ENCODE data around the gene TRIM49D1. TPM values are rescaled to one million over a fixed set of nuclear protein-coding genes. Genes with fewer than 3 reads are reported as not detected.
"Not testable (repeated sequence)": the region's sequence is repeated elsewhere in the genome, so short reads cannot be mapped to it uniquely, and the experiment has no call there.

Gene TRIM49D1
- not detected for total RNA-seq

GRCh38 chr11:89922195-89922660, at the start of gene TRIM49D1:
Gene TRIM49D1, minus strand, starts transcription at chr11:89922245. Its CDS starts 4,535 bp downstream, at chr11:89917710.
- no peak within 1 kb of the TSS for H3K4me3 Mint-ChIP-seq
- H3K36me3 Mint-ChIP-seq (ENCODE audit: low read depth): no peaks in the 10 kb centered on the region
- H3K4me1 Mint-ChIP-seq (ENCODE audit: low read depth): no peaks in the 10 kb centered on the region
- CTCF ChIA-PET: no interaction called here
- DNase-seq: no peak
- ATAC-seq: no peak
- TF ChIP-seq CTCF (IDR thresholded peaks at IDR 0.05): no peak
- no peak within 1 kb of the TSS for H3K27ac Mint-ChIP-seq
- intact Hi-C loops (cut with micrococcal nuclease): no loop called here
- no peaks in the 10 kb centered on the region for H3K27me3 Mint-ChIP-seq
- no peaks in the 10 kb centered on the region for H3K9me3 Mint-ChIP-seq
- POLR2A ChIA-PET: no interaction called here

GRCh38 chr11:89965737-89966136, 43.7 kb upstream of the TRIM49D1 start, which contains the start of gene TRIM64:
Gene TRIM64, plus strand, starts transcription at chr11:89966037. Its CDS starts 2,467 bp downstream, at chr11:89968504.
- POLR2A ChIA-PET; H3K27me3 Mint-ChIP-seq; CTCF ChIA-PET; H3K4me3 Mint-ChIP-seq; ATAC-seq; H3K27ac Mint-ChIP-seq; intact Hi-C loops (cut with micrococcal nuclease); H3K9me3 Mint-ChIP-seq; H3K4me1 Mint-ChIP-seq (ENCODE audit: low read depth); DNase-seq; H3K36me3 Mint-ChIP-seq (ENCODE audit: low read depth): not testable (repeated sequence)

DNA sequence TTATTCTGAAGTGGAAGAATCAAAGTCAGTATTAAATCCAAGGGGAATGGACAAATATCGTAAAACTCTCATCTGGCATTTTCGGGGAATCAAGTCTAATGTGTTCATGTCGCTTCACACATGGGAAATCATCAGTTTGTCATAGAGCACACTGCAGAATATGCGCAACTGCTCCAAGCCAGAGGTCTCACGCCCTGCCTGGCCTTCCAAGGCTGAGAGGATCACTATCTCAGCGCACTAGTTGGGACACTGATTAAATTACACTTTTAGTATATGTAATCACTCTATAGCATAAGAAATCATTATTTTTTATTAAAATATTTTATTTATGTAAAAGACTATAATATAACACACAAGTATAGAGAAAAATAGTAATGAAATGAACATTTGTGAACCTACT, 38.8 kb upstream of the TRIM49D1 start:
- CTCF ChIA-PET; H3K9me3 Mint-ChIP-seq; H3K4me1 Mint-ChIP-seq (ENCODE audit: low read depth); DNase-seq; H3K4me3 Mint-ChIP-seq; intact Hi-C loops (cut with micrococcal nuclease); H3K27ac Mint-ChIP-seq; H3K36me3 Mint-ChIP-seq (ENCODE audit: low read depth); POLR2A ChIA-PET; ATAC-seq; H3K27me3 Mint-ChIP-seq: not testable (repeated sequence)

- H3K4me3 Mint-ChIP-seq; H3K36me3 Mint-ChIP-seq (ENCODE audit: low read depth); H3K9me3 Mint-ChIP-seq; H3K27me3 Mint-ChIP-seq; ATAC-seq; H3K4me1 Mint-ChIP-seq (ENCODE audit: low read depth); intact Hi-C loops (cut with micrococcal nuclease); CTCF ChIA-PET; H3K27ac Mint-ChIP-seq; POLR2A ChIA-PET; DNase-seq: not testable (repeated sequence)
These were observed 1.7 kb upstream of the TRIM49D1 start, which contains the start of gene TRIM49D2 for GRCh38 chr11:89923764-89924163. Gene TRIM49D2, plus strand, starts transcription at chr11:89924064. Its CDS starts 2,698 bp downstream, at chr11:89926762.

GRCh38 chr11:89900809-89901208, 21.2 kb downstream of the TRIM49D1 start:
- DNase-seq; H3K27me3 Mint-ChIP-seq; H3K9me3 Mint-ChIP-seq; H3K4me1 Mint-ChIP-seq (ENCODE audit: low read depth); H3K36me3 Mint-ChIP-seq (ENCODE audit: low read depth); CTCF ChIA-PET; H3K27ac Mint-ChIP-seq; ATAC-seq; H3K4me3 Mint-ChIP-seq; POLR2A ChIA-PET; intact Hi-C loops (cut with micrococcal nuclease): not testable (repeated sequence)

- ATAC-seq; H3K4me3 Mint-ChIP-seq; DNase-seq; H3K27me3 Mint-ChIP-seq; POLR2A ChIA-PET; intact Hi-C loops (cut with micrococcal nuclease); H3K36me3 Mint-ChIP-seq (ENCODE audit: low read depth); CTCF ChIA-PET; H3K4me1 Mint-ChIP-seq (ENCODE audit: low read depth); H3K9me3 Mint-ChIP-seq; H3K27ac Mint-ChIP-seq: not testable (repeated sequence)
These were observed 28.8 kb downstream of the TRIM49D1 start for GRCh38 chr11:89893245-89893644.

DNA sequence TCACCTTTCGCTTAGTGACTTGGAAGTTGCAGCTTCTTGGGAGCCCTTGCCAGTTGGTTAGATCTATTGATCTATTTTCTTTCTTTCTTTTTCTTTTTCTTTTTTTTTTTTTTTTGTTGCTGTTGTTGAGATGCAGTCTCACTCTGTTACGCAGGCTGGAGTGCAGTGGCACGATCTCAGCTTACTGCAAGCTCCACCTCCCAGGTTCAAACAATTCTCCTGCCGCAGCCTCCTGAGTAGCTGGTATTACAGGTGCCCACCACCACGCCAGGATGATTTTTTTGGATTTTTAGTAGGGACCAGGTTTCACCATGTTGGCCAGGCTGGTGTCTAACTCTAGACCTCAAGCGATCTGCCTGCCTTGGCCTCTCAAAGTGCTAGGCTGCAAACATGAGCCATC, 44.5 kb downstream of the TRIM49D1 start:
- CTCF ChIA-PET; H3K36me3 Mint-ChIP-seq (ENCODE audit: low read depth); H3K4me1 Mint-ChIP-seq (ENCODE audit: low read depth); H3K27me3 Mint-ChIP-seq; POLR2A ChIA-PET; intact Hi-C loops (cut with micrococcal nuclease); H3K27ac Mint-ChIP-seq; H3K9me3 Mint-ChIP-seq; DNase-seq; ATAC-seq; H3K4me3 Mint-ChIP-seq: not testable (repeated sequence)

DNA sequence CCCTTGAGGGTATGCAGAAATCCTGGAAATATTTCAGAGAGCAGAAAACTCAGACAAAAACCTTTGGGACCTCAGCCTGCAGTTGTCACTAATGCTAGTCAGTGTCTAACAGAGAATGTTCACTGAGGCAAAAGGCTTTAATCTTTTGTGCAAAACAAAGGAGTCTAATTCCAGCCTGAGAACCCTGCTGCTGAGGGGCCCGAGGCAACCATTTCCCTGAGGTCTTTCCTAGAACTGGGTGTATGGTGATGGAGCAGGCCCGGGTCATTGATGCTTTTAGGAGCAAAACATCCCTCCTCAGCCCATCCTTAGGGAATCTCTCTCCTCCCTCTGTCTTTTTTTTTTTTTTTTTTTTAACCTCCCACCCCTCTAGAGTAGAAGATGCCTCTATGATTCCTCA, 49.5 kb downstream of the TRIM49D1 start:
- ATAC-seq; H3K27ac Mint-ChIP-seq; H3K27me3 Mint-ChIP-seq; H3K4me1 Mint-ChIP-seq (ENCODE audit: low read depth); H3K9me3 Mint-ChIP-seq; H3K4me3 Mint-ChIP-seq; POLR2A ChIA-PET; DNase-seq; CTCF ChIA-PET; H3K36me3 Mint-ChIP-seq (ENCODE audit: low read depth); intact Hi-C loops (cut with micrococcal nuclease): not testable (repeated sequence)

GRCh38 chr11:89865223-89865622, 56.8 kb downstream of the TRIM49D1 start:
- H3K4me3 Mint-ChIP-seq; H3K36me3 Mint-ChIP-seq (ENCODE audit: low read depth); H3K27me3 Mint-ChIP-seq; H3K9me3 Mint-ChIP-seq; ATAC-seq; H3K27ac Mint-ChIP-seq; intact Hi-C loops (cut with micrococcal nuclease); POLR2A ChIA-PET; DNase-seq; H3K4me1 Mint-ChIP-seq (ENCODE audit: low read depth); CTCF ChIA-PET: not testable (repeated sequence)

GRCh38 chr11:89863906-89864704, 57.9 kb downstream of the TRIM49D1 start:
- ATAC-seq; H3K9me3 Mint-ChIP-seq; H3K27ac Mint-ChIP-seq; H3K36me3 Mint-ChIP-seq (ENCODE audit: low read depth); H3K27me3 Mint-ChIP-seq; H3K4me1 Mint-ChIP-seq (ENCODE audit: low read depth); H3K4me3 Mint-ChIP-seq; POLR2A ChIA-PET; intact Hi-C loops (cut with micrococcal nuclease); CTCF ChIA-PET: not testable (repeated sequence)
- DNase-seq: peak; percentile 1
